H1 (cell line): ENCODE results near the gene FASTKD1. TPM values are rescaled to one million over a fixed set of nuclear protein-coding genes. Genes with fewer than 3 reads are reported as not detected.

Experiments
- CTCF ChIA-PET: fragments of 300-600 bp; sonication (Branson Sonifier 250); formaldehyde crosslinking; loops from one replicate; lab custom pipeline; 2021; ENCODE audit not compliant: partially characterized antibody; lab: Charles Lee
- POLR2A ChIA-PET: fragments of 300-600 bp; sonication (Branson Sonifier 250); formaldehyde crosslinking; loops from one replicate; lab custom pipeline; 2021; ENCODE audit warnings: inconsistent platforms; ENCODE audit not compliant: partially characterized antibody; lab: Charles Lee
- DNase-seq, 2 experiments: peaks; one replicate each; pipeline versions ENCODE4 v3.0.0 to v3.0.0-alpha.2; 2010 to 2022; ENCODE audit warnings: low spot score in 2 of 2, low read depth in 1 of 2, mixed read lengths in 1 of 2
- FAIRE-seq: peaks from 2 replicates; lab custom pipeline; 2011; peaks lifted over from hg19 to GRCh38; lab: Jason Lieb, UNC
- H2AFZ ChIP-seq: 2 replicates; pipeline ENCODE4 v1.8.1; 2012; ENCODE audit warnings: low read length, inconsistent platforms
- H2AK5ac ChIP-seq: 2 replicates; pipeline ENCODE4 v1.6.1; 2013; ENCODE audit warnings: low read depth, low read length
- H2BK120ac ChIP-seq: replicated peaks from 2 replicates; pipeline ENCODE3; 2013; ENCODE audit warnings: low read depth, low read length, inconsistent platforms
- H2BK12ac ChIP-seq: 2 replicates; pipeline ENCODE4 v1.6.1; 2013; ENCODE audit warnings: low read depth, low read length
- H2BK15ac ChIP-seq: 2 replicates; pipeline ENCODE4 v1.6.1; 2013; ENCODE audit warnings: low read length
- H2BK20ac ChIP-seq: 2 replicates; pipeline ENCODE4 v1.6.1; 2013; ENCODE audit warnings: low read length
- H2BK5ac ChIP-seq: 2 replicates; pipeline ENCODE4 v1.6.1; 2013; ENCODE audit warnings: low read depth, low read length
- H3K14ac ChIP-seq: 2 replicates; pipeline ENCODE4 v1.6.1; 2013; ENCODE audit warnings: inconsistent platforms; ENCODE audit not compliant: insufficient read length
- H3K18ac ChIP-seq: 2 replicates; pipeline ENCODE4 v1.6.1; 2013; ENCODE audit warnings: low read length; ENCODE audit errors: extremely low read depth
- H3K23ac ChIP-seq: 2 replicates; pipeline ENCODE4 v1.6.1; 2013; ENCODE audit warnings: inconsistent platforms; ENCODE audit not compliant: insufficient read length
- H3K23me2 ChIP-seq: 2 replicates; pipeline ENCODE4 v1.6.1; 2013; ENCODE audit warnings: low read depth, low read length
- H3K27ac ChIP-seq: 2 replicates; pipeline ENCODE4 v1.6.1; 2011; ENCODE audit warnings: low read depth, low read length, inconsistent platforms
- H3K27me3 ChIP-seq, 4 experiments: replicated peaks in 1 of 4; 1 replicate in 1 of 4; 2 replicates in 3 of 4; pipeline versions ENCODE4 v1.6.1 to v1.8.1; 2011 to 2013; ENCODE audit warnings: low read length in 3 of 4, mild to moderate bottlenecking in 3 of 4, inconsistent platforms in 2 of 4, mixed read lengths in 2 of 4, moderate library complexity in 1 of 4; ENCODE audit not compliant: control insufficient read depth in 3 of 4, insufficient read depth in 3 of 4; ENCODE audit errors: extremely low read depth in 1 of 4
- H3K36me3 ChIP-seq, 4 experiments: 2 replicates each; pipeline versions ENCODE4 v1.6.1 to v1.8.1; 2011 to 2013; ENCODE audit warnings: mild to moderate bottlenecking in 4 of 4, low read length in 3 of 4, moderate library complexity in 2 of 4, control low read depth in 1 of 4, inconsistent platforms in 1 of 4; ENCODE audit not compliant: insufficient read depth in 4 of 4, control insufficient read depth in 2 of 4
- H3K4ac ChIP-seq: replicated peaks from 2 replicates; pipeline ENCODE3; 2013; ENCODE audit warnings: low read length, low read depth, mixed read lengths, inconsistent platforms; ENCODE audit not compliant: insufficient read length
- H3K4me1 ChIP-seq, 4 experiments: replicated peaks in 1 of 4; 1 replicate in 1 of 4; 2 replicates in 3 of 4; pipeline versions ENCODE4 v1.6.1 to v1.8.1; 2011 to 2013; ENCODE audit warnings: low read length in 3 of 4, inconsistent platforms in 2 of 4, mixed read lengths in 1 of 4; ENCODE audit not compliant: insufficient read depth in 4 of 4, control insufficient read depth in 3 of 4
- H3K4me2 ChIP-seq, 2 experiments: 2 replicates each; pipeline versions ENCODE4 v1.6.1 to v1.8.1; 2011 to 2013; ENCODE audit warnings: low read depth in 2 of 2, low read length in 2 of 2, control low read depth in 1 of 2, inconsistent platforms in 1 of 2, mild to moderate bottlenecking in 1 of 2; ENCODE audit not compliant: insufficient read depth in 1 of 2
- H3K4me3 ChIP-seq, 4 experiments: fragments of 200-600, 300-600 bp in 1 of 4; sonication (generic), shearing (Covaris generic), sonication (Bioruptor Twin) in 1 of 4; 2 replicates each; pipeline versions ENCODE4 v1.5.1 to v1.8.1; 2011 to 2016; ENCODE audit warnings: low read length in 4 of 4, low read depth in 3 of 4, control low read depth in 2 of 4, inconsistent platforms in 2 of 4, mild to moderate bottlenecking in 2 of 4, mixed read lengths in 1 of 4, moderate library complexity in 1 of 4; ENCODE audit not compliant: insufficient read depth in 2 of 4; ENCODE audit errors: extremely low read depth in 1 of 4
- H3K56ac ChIP-seq: replicated peaks from 2 replicates; pipeline ENCODE3; 2013; ENCODE audit warnings: low read depth, mild to moderate bottlenecking, mixed read lengths, low read length, inconsistent platforms; ENCODE audit not compliant: insufficient read length
- H3K79me1 ChIP-seq: 2 replicates; pipeline ENCODE4 v1.6.1; 2013; ENCODE audit warnings: low read depth, low read length, control low read depth
- H3K79me2 ChIP-seq, 2 experiments: 2 replicates each; pipeline versions ENCODE4 v1.6.1 to v1.8.1; 2012 to 2013; ENCODE audit warnings: low read length in 2 of 2, mild to moderate bottlenecking in 2 of 2, inconsistent platforms in 1 of 2; ENCODE audit not compliant: insufficient read depth in 2 of 2, control insufficient read depth in 1 of 2
- H3K9ac ChIP-seq, 4 experiments: replicated peaks in 1 of 4; 1 replicate in 1 of 4; 2 replicates in 3 of 4; pipeline versions ENCODE4 v1.6.1 to v1.8.1; 2011 to 2013; ENCODE audit warnings: low read depth in 3 of 4, low read length in 3 of 4, control low read depth in 2 of 4, mild to moderate bottlenecking in 2 of 4, moderate library complexity in 2 of 4, inconsistent platforms in 1 of 4; ENCODE audit errors: extremely low read depth in 1 of 4
- H3K9me3 ChIP-seq, 2 experiments: 2 replicates each; pipeline versions ENCODE4 v1.6.1 to v1.8.1; 2012 to 2013; ENCODE audit warnings: mild to moderate bottlenecking in 2 of 2, moderate library complexity in 2 of 2, control low read depth in 1 of 2, inconsistent platforms in 1 of 2, low read depth in 1 of 2, low read length in 1 of 2, mixed read lengths in 1 of 2; ENCODE audit not compliant: insufficient read depth in 2 of 2
- H4K20me1 ChIP-seq, 2 experiments: replicated peaks in 1 of 2; 2 replicates each; pipeline versions ENCODE3 to v1.8.1; 2011 to 2013; ENCODE audit warnings: inconsistent platforms in 2 of 2, low read length in 2 of 2, mild to moderate bottlenecking in 1 of 2; ENCODE audit not compliant: insufficient read depth in 2 of 2, control insufficient read depth in 1 of 2
- H4K5ac ChIP-seq: 2 replicates; pipeline ENCODE4 v1.6.1; 2013; ENCODE audit warnings: low read length, low read depth, mixed read lengths, inconsistent platforms; ENCODE audit not compliant: insufficient read length
- H4K8ac ChIP-seq: 2 replicates; pipeline ENCODE4 v1.8.0; 2013; ENCODE audit warnings: mild to moderate bottlenecking, moderate library complexity, low read length, inconsistent platforms; ENCODE audit not compliant: insufficient read depth; ENCODE audit errors: extremely low read depth
- H4K91ac ChIP-seq: replicated peaks from 2 replicates; pipeline ENCODE3; 2013; ENCODE audit warnings: low read length, mixed read lengths, inconsistent platforms; ENCODE audit not compliant: insufficient read length
- ASH2L ChIP-seq: fragments of 200-600, 300-600 bp; sonication (generic); IDR thresholded peaks from one replicate; pipeline ENCODE4 v1.7.1; 2017; ENCODE audit warnings: low read length
- ATF2 ChIP-seq: IDR thresholded peaks from 2 replicates; pipeline ENCODE4 v1.6.1; 2012; ENCODE audit warnings: low read length, inconsistent platforms
- BACH1 ChIP-seq: IDR thresholded peaks from 2 replicates; pipeline ENCODE4 v1.6.1; 2012; ENCODE audit warnings: low read length, improper control_type of control experiment
- BRCA1 ChIP-seq: IDR thresholded peaks from 2 replicates; pipeline ENCODE4 v1.6.1; 2012; ENCODE audit warnings: low read depth, low read length, improper control_type of control experiment
- CREB1 ChIP-seq: IDR thresholded peaks from 2 replicates; pipeline ENCODE4 v1.6.1; 2012; ENCODE audit warnings: inconsistent platforms
- GABPA ChIP-seq: IDR thresholded peaks from 2 replicates; pipeline ENCODE4 v1.6.1; 2011; ENCODE audit warnings: mild to moderate bottlenecking, low read length, moderate library complexity, borderline replicate concordance; ENCODE audit not compliant: insufficient read depth
- POLR2A ChIP-seq, 2 experiments: IDR thresholded peaks; 1 replicate in 1 of 2; 2 replicates in 1 of 2; pipeline ENCODE4 v1.6.1; 2011; ENCODE audit warnings: low read depth in 2 of 2, low read length in 2 of 2, mild to moderate bottlenecking in 2 of 2; ENCODE audit errors: control extremely low read depth in 1 of 2
- SAP30 ChIP-seq: fragments of 300-600 bp; sonication (generic); IDR thresholded peaks from 2 replicates; pipeline ENCODE4 v1.7.1; 2012; ENCODE audit warnings: low read length, moderate library complexity, mild to moderate bottlenecking, inconsistent platforms; ENCODE audit not compliant: insufficient read depth, insufficient replicate concordance
- SIRT6 ChIP-seq: IDR thresholded peaks from one replicate; pipeline ENCODE4 v1.7.1; 2012; ENCODE audit warnings: low read length, inconsistent platforms
- SP2 ChIP-seq: IDR thresholded peaks from 2 replicates; pipeline ENCODE4 v1.6.1; 2012; ENCODE audit warnings: mild to moderate bottlenecking, low read length, inconsistent platforms
- TEAD4 ChIP-seq: IDR thresholded peaks from 2 replicates; pipeline ENCODE4 v1.6.1; 2012; ENCODE audit warnings: low read depth, low read length, inconsistent platforms, mixed read lengths
- WGBS, 2 experiments: shearing (Covaris generic) in 1 of 2; methylation state at CpG; one replicate each; pipeline versions ENCODE4 v1.1.6 to v1.1.7; 2013 to 2015; ENCODE audit warnings: low lambda C conversion rate in 2 of 2, mixed read lengths in 2 of 2, inconsistent platforms in 1 of 2, low coverage in 1 of 2, missing lambda C conversion rate in 1 of 2; ENCODE audit not compliant: insufficient replicate concordance in 2 of 2, insufficient coverage in 1 of 2, insufficient read length in 1 of 2; ENCODE audit errors: extremely low coverage in 1 of 2, missing lambda C conversion rate in 1 of 2; 5-methylcytosine and 5-hydroxymethylcytosine counted together
- polyA plus RNA-seq, 7 experiments: library from polyadenylated mRNA; depleted of rRNA in 3 of 7; stranded (reverse) in 5 of 7; unstranded in 2 of 7; fragments of >200 nt in 5 of 7; fragments of 200-250 nt in 2 of 7; gene quantifications; 1 replicate in 5 of 7; 2 replicates in 1 of 7; 4 replicates in 1 of 7; pipeline versions ENCODE4 v1.2.1 to v1.2.3, GENCODE V29; 2011 to 2013; ENCODE audit warnings: missing spikeins in 2 of 7, mixed read lengths in 2 of 7
- total RNA-seq: library from RNA; stranded (reverse); fragmentation: NEBNext Ultra II Directional; extraction: Animal tissue kit (Norgen Biotek cat#: 25700); gene quantifications from 2 replicates; pipeline ENCODE4 v1.2.1, GENCODE V29; 2021
- TF ChIP-seq, protein P1 (sequence below): IDR thresholded peaks from 2 replicates; pipeline ENCODE4 v1.6.1; 2012; ENCODE audit warnings: inconsistent platforms
- TF ChIP-seq, protein P2 (sequence below): IDR thresholded peaks from 2 replicates; pipeline ENCODE4 v1.6.1; 2011; ENCODE audit warnings: low read depth, mild to moderate bottlenecking, low read length; ENCODE audit not compliant: insufficient read depth

Gene FASTKD1
- total and polyA plus RNA-seq, 2 of the 8 experiments (the other 6 are each of a cell fraction or from before 2014, with no cell fraction given) = 18.7 to 70.8 TPM

DNA sequence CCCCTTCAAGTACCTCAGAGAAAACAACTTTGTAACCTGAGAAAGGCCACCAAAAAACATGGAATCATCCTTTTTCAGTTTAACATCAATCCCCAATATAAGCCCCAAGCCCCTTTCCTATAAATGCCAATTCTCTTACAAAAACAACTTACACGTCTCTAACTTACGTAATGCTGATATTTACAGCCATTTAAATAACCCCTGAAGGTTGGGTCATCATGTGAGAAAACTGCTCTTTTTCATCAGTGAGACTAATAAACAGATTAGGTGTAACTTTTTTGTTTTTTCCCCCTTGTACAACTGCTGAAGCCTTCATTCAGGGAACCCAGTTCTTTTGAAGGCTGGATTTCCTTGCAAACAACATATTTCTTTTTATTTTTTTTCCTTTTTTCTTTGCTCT is 3.7 kb downstream of the FASTKD1 start:
- WGBS, 2 experiments = 94 to 100% methylated on average over 2 of the region's 2 CpGs
- Histone ChIP-seq H3K27me3 (no peaks in the 10 kb centered on the region), H3K4ac (no peak overlapping the region), H3K18ac (no peak overlapping the region), H3K27ac (no peak overlapping the region), H3K23me2 (0 out of 2 replicates have a peak, but pooled peaks cover 3% of the 10 kb centered on the region), H3K23ac (no peak overlapping the region), H4K91ac (no peak overlapping the region), H3K9ac (no peak overlapping the region), H2BK20ac (no peak overlapping the region), H3K79me1 (no peaks in the 10 kb centered on the region), H3K36me3 (peaks cover 0 to 7% (median 0%) of the 10 kb centered on the region in 4 experiments; a peak in 1 of 8 replicates), H2AFZ (no peak overlapping the region), H2BK15ac (no peak overlapping the region), H3K4me2 (no peak overlapping the region; a peak in 1 of 4 replicates), H3K4me3 (no peak overlapping the region), H3K4me1 (no peaks in the 10 kb centered on the region), H2AK5ac (no peak overlapping the region), H3K79me2 (peaks cover 0 to 39% of the 10 kb centered on the region in 2 experiments; a peak in 3 of 4 replicates), H4K5ac (no peak overlapping the region), H3K14ac (no peak overlapping the region), H3K56ac (no peak overlapping the region), H4K20me1 (peaks cover 0 to 5% of the 10 kb centered on the region in 2 experiments), H2BK120ac (no peak overlapping the region), H2BK12ac (no peak overlapping the region), H2BK5ac (no peak overlapping the region), H4K8ac (no peak overlapping the region), H3K9me3 (no peaks in the 10 kb centered on the region)
- DNase-seq (no peak), FAIRE-seq (no peak)
- ChIA-PET POLR2A (interaction anchor here (0.6 kb wide), 1 partner anchor 130 kb away, joined by 3 read pairs; no protein-coding TSS in a partner anchor), CTCF (no interaction called here)
- TF ChIP-seq TEAD4 (no peak), ATF2 (no peak), ASH2L (no peak), SAP30 (no peak), GABPA (no peak), POLR2A (IDR thresholded peaks at IDR 0.05; ENCODE audit: control extremely low read depth in 1 of 2, low read depth in 2 of 2, low read length in 2 of 2) (no peak), SP2 (no peak), SIRT6 (no peak), BACH1 (no peak), CREB1 (no peak), BRCA1 (no peak)
- TF ChIP-seq, protein P1, sequence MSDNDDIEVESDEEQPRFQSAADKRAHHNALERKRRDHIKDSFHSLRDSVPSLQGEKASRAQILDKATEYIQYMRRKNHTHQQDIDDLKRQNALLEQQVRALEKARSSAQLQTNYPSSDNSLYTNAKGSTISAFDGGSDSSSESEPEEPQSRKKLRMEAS = no peak
- TF ChIP-seq, protein P2, sequence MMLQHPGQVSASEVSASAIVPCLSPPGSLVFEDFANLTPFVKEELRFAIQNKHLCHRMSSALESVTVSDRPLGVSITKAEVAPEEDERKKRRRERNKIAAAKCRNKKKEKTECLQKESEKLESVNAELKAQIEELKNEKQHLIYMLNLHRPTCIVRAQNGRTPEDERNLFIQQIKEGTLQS = no peak
